ENCODE measurements around the gene PDAP1. TPM values are rescaled to one million over a fixed set of nuclear protein-coding genes. Genes with fewer than 3 reads are reported as not detected.

Gene PDAP1
- total and polyA plus RNA-seq, 9 donors, result 31.1 to 155 (median 83.9) TPM

DNA sequence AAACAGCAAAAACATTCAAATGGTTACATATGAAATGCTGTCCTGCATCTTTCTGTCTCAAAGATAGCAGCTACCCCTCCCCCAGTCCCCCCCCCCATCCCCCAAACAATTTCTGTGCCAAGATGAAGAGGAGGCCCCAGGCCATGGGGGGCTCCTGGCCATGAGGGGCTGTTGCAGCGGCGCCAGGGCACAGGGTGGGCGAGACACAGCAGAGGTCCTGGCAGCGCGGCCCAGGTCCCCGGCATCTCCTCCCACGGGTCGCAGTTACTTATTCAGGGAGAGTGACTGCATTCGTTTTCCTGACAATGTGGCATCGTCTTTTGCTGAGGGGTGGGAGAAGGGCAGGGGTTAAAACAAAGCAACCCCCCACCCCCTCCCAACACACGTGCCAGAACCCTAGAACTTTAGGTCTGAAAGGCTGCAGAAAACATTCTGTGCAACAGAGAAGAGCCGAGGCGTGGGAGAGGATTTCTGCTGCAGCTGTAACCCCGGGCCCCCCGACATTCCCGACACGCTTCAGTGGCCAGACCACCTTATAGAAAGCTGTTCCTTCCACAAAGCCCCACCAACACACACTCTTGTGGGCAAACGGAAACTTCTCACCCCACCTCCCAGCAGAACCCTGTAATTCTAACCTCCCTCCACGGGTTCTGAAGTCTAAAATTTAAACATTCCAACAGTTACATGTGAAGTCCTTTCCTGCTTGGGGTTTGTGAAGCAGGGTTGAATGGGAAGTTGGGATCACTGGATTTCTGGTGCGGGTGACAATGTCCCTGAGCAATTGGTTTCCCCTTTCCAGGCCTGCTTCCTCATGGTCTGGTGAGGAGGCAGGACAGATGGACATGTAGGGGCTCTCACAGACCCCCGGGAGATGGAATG lies 11.7 kb downstream of the PDAP1 start:
- 46 to 51% (median 47%) methylated on average over 21 of the region's 21 CpGs for WGBS, 3 donors
- Histone ChIP-seq H3K27me3 (no peaks in the 10 kb centered on the region), H3K27ac (no peak overlapping the region), H3K9me3 (no peaks in the 10 kb centered on the region), H3K36me3 (no peaks in the 10 kb centered on the region), H3K4me3 (no peak overlapping the region), H3K4me1 (ENCODE audit: insufficient read depth) (peaks cover 3% of the 10 kb centered on the region)
- DNase-seq, result no peak
- intact Hi-C loops (cut with DNase I), result loop anchor here in 2 of 4 donors (10.0 kb wide), 1 partner anchor 252 kb away; the partner anchor contains the start of gene SMURF1 (in 2 of the 2)
- TF ChIP-seq, protein P1, sequence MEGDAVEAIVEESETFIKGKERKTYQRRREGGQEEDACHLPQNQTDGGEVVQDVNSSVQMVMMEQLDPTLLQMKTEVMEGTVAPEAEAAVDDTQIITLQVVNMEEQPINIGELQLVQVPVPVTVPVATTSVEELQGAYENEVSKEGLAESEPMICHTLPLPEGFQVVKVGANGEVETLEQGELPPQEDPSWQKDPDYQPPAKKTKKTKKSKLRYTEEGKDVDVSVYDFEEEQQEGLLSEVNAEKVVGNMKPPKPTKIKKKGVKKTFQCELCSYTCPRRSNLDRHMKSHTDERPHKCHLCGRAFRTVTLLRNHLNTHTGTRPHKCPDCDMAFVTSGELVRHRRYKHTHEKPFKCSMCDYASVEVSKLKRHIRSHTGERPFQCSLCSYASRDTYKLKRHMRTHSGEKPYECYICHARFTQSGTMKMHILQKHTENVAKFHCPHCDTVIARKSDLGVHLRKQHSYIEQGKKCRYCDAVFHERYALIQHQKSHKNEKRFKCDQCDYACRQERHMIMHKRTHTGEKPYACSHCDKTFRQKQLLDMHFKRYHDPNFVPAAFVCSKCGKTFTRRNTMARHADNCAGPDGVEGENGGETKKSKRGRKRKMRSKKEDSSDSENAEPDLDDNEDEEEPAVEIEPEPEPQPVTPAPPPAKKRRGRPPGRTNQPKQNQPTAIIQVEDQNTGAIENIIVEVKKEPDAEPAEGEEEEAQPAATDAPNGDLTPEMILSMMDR (IDR thresholded peaks at IDR 0.05), result no peak
- TF ChIP-seq EP300 (IDR thresholded peaks at IDR 0.05) (no peak), POLR2A (IDR thresholded peaks at IDR 0.05) (no peak)

DNA sequence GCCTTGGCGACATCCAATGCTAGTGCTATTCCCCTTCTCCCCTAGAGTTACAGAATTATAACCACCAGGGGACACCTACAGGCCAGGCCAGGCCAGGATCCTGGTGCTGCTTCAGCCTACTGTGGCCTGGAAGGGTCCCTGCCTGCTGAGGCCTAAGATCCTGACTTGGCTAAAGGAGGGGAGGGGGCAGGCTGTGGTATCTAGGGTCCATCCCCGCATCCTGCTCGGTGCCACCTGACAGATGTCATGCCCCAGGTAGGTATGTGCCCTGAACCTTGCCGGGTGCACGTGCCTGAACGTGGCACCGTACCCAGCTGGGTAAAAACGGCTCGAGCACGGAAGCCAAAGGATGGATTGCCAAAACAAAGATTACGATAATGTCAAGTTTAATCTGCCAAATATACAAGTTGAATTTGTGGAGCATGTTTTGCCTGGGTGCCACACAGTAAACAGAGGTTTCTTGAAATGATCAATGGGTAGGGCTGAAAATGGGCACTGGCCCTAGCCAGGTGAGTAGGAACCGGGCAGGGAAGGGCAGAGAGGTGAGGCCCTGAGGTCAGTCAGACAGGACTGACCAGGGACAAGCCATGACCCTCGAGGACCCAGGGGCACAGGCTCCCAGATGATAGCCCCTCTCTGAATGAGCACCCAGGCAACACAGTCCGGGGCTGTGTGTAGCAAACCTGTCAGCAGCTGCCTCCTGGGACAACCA lies 12.6 kb downstream of the PDAP1 start:
- 70 to 81% (median 71%) methylated on average over 14 of the region's 14 CpGs for WGBS, 3 donors
- no peaks in the 10 kb centered on the region for H3K36me3 ChIP-seq
- no peaks in the 10 kb centered on the region for H3K9me3 ChIP-seq
- intact Hi-C loops (cut with DNase I), result loop anchor here in 2 of 4 donors (10.0 kb wide), 1 partner anchor 251 kb away; the partner anchor contains the start of gene SMURF1 (in 2 of the 2)
- H3K4me3 ChIP-seq, result no peak overlapping the region
- no peak overlapping the region for H3K27ac ChIP-seq
- no peak for DNase-seq
- H3K27me3 ChIP-seq, result no peaks in the 10 kb centered on the region
- H3K4me1 ChIP-seq (ENCODE audit: insufficient read depth), result peaks cover 3% of the 10 kb centered on the region
- TF ChIP-seq, protein P1 (IDR thresholded peaks at IDR 0.05), result no peak
- no peak for TF ChIP-seq POLR2A (IDR thresholded peaks at IDR 0.05)
- TF ChIP-seq EP300 (IDR thresholded peaks at IDR 0.05), result no peak

DNA sequence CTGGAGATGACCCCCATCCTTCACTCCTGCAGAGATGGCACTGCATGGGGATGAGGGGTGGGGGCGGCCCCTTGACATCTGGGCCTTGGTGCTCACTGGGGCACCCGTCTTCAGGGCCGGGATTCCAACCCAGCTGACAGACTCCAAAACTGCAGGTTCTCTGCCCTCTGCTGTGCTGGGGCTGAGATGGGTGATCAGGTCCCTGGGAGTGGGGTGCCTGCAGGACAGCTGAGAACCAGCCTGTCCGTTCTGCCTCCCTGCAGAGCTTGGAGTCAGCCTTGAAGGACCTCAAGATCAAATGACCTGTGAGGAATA lies 14.3 kb downstream of the PDAP1 start:
- Histone ChIP-seq H3K4me1 (ENCODE audit: insufficient read depth) (peaks cover 3% of the 10 kb centered on the region), H3K27ac (no peak overlapping the region), H3K27me3 (no peaks in the 10 kb centered on the region), H3K36me3 (no peaks in the 10 kb centered on the region), H3K4me3 (no peak overlapping the region), H3K9me3 (no peaks in the 10 kb centered on the region)
- no peak for TF ChIP-seq POLR2A (IDR thresholded peaks at IDR 0.05)
- TF ChIP-seq, protein P1 (IDR thresholded peaks at IDR 0.05), result no peak
- no peak for TF ChIP-seq EP300 (IDR thresholded peaks at IDR 0.05)
- DNase-seq, result no peak
- intact Hi-C loops (cut with DNase I), result loop anchor here in 2 of 4 donors (10.0 kb wide), 1 partner anchor 249 kb away; the partner anchor contains the start of gene SMURF1 (in 2 of the 2)
- 81 to 91% (median 82%) methylated on average over 4 of the region's 4 CpGs for WGBS, 3 donors

DNA sequence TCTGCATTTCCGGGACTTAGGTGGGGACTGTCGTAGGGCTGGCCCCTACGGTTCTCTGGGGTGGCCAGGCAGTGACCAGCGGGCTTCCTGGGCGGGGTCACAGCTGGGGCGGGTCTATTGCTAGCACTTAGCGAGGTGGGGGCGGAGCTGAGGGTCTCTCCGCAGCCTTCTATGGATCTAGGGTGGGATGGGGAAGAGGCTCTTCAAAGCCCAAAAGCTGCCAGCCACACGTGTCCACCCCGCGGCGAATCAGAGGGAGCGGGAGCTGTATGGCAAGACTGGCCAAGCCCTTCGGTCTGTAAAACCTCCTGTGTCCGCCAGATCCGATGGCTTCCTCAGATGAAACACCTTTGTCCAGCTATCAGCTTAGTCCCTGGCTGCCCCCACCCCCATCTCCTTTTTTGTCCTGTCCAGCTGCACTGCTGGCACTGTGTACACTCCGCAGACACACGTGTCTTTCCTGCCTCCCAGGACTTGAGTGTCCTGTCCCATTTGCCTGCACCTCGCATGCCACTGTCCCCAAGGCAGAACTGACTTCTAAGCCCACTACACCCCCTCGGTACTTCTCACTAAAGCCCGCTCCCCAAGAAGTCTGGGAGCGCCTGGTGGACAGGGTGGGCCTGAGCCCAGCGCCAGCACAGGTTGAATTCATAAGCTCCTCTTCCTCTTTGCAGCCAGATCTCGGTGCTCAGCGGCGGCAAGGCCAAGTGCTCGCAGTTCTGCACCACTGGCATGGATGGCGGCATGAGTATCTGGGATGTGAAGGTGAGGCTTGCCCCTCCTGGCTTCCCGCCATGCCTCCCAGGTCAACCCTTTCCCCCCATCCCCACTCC lies 14.8 kb downstream of the PDAP1 start:
- H3K27me3 ChIP-seq, result no peaks in the 10 kb centered on the region
- TF ChIP-seq EP300 (IDR thresholded peaks at IDR 0.05) (no peak), POLR2A (IDR thresholded peaks at IDR 0.05) (no peak)
- no peaks in the 10 kb centered on the region for H3K9me3 ChIP-seq
- H3K36me3 ChIP-seq, result no peaks in the 10 kb centered on the region
- H3K4me3 ChIP-seq, result peak overlapping the region; percentile 45
- peaks cover 3% of the 10 kb centered on the region for H3K4me1 ChIP-seq (ENCODE audit: insufficient read depth)
- WGBS, 3 donors, result 34 to 40% (median 37%) methylated on average over 30 of the region's 30 CpGs
- DNase-seq, result peak; percentile 53 to 74 (median 67)
- peak overlapping the region in 1 of 2 donors; percentile 36 for H3K27ac ChIP-seq
- intact Hi-C loops (cut with DNase I), result loop anchor here in 2 of 4 donors (10.0 kb wide), 1 partner anchor 249 kb away; the partner anchor contains the start of gene SMURF1 (in 2 of the 2)
